Activated naive CD4-positive, alpha-beta T cell treated with anti-CD3 and anti-CD28 coated beads, Interleukin-2, amount 50 U/mL, for 72 hours (primary cell): ENCODE results near the gene RAD51B. TPM values are rescaled to one million over a fixed set of nuclear protein-coding genes. Genes with fewer than 3 reads are reported as not detected.
"Not testable (repeated sequence)": the region's sequence is repeated elsewhere in the genome, so short reads cannot be mapped to it uniquely, and the experiment has no call there.

ENCODE experiments used
- ATAC-seq, 2 donors: fragments of 150-1000 bp; cut with Tn5 transposase; 2 replicates each; pipeline ENCODE4 v1.10.0; 2021; ENCODE audit warnings: mild to moderate bottlenecking in 2 of 2, moderate library complexity in 2 of 2
- DNase-seq, 2 donors: peaks; one replicate each; pipeline ENCODE4 v3.0.0; 2021 to 2022; ENCODE audit warnings: low spot score in 2 of 2
- H3K27ac Mint-ChIP-seq, 2 donors: one replicate each; pipeline ENCODE4 v1.8.0; 2022; ENCODE audit warnings: mild to moderate bottlenecking in 2 of 2, mixed read lengths in 2 of 2
- H3K36me3 Mint-ChIP-seq, 2 donors: one replicate each; pipeline ENCODE4 v1.8.0; 2022; ENCODE audit warnings: mixed read lengths in 2 of 2
- H3K9me3 Mint-ChIP-seq, 2 donors: one replicate each; pipeline ENCODE4 v1.8.0; 2022; ENCODE audit warnings: mixed read lengths in 2 of 2
- total RNA-seq, 2 donors: library from RNA; stranded (reverse); gene quantifications; one replicate each; pipeline ENCODE4 v1.2.3, GENCODE V29; 2022

RAD51B gene
- total RNA-seq, 2 donors from 2014 or later, result 36.5 to 53.0 TPM

DNA sequence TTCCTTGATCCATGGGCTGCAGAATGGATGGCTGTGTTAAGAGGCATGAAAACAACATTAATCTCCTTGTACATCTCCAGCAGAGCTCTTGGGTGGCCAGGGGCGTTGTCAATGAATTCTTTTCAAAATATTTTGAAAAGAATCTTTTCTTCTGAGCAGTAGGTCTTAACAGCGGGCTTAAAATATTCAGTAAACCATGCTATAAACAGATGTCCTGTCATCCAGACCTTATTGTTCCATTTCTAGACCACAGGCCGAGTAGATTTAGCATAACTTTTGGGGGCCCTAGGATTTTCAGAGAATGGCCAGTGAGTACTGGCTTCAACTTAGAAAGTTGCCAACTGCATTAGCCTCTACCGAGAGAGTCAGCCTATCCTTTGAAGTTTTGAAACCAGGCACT lies 130.2 kb downstream of the RAD51B start:
- no peak overlapping the region for H3K27ac Mint-ChIP-seq
- no peaks in the 10 kb centered on the region for H3K9me3 Mint-ChIP-seq
- DNase-seq, result no peak
- no peaks in the 10 kb centered on the region for H3K36me3 Mint-ChIP-seq
- ATAC-seq, result no peak

DNA sequence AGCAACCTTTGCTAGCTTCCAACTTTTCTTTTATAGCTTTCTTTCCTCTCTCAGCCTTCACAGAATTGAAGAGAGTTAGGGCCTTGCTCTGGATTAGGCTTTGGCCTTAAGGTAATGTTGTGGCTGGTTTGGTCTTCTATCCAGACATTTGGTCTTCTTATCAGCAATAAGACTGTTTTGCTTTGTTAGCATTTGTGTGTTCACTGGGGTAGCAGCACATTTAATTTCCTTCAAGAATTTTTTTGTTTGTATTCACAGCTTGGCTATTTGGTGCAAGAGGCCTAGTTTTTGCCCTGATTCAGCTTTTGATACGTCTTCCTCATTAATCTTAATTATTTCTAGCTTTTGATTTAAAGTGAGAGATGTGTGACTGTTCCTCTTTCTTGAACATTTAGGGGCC lies 130.8 kb downstream of the RAD51B start:
- no peak for DNase-seq
- no peaks in the 10 kb centered on the region for H3K36me3 Mint-ChIP-seq
- no peak overlapping the region for H3K27ac Mint-ChIP-seq
- ATAC-seq, result no peak
- no peaks in the 10 kb centered on the region for H3K9me3 Mint-ChIP-seq

DNA sequence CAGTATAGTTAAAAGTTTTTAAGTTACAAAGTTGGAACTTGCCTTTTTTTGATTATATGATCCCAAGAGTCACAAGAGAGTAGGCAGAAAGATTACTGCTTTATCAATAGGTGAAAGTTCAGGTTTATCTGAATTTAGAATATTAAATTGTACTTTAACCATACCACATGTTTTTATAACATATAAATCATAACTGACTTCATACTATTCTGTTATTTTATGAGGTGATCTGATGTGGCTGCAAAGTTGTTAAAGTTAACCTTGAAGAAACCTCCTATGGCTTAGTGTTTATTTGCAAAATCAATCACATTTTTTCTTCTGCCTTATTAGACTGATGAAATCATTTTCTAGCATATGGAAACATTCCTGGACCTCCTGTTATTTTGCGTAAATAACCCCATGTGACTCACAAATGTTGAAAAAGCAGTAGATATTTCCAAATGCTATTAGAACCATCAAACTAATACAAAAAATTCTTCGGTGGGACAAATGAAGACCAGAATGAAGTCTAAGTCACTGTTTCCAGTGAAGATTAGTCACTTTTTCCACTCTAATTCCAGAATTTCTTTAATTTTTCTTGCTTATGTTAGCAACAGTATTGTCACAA lies 132.1 kb downstream of the RAD51B start:
- H3K36me3 Mint-ChIP-seq, result no peaks in the 10 kb centered on the region
- H3K9me3 Mint-ChIP-seq, result no peaks in the 10 kb centered on the region
- DNase-seq (no peak), ATAC-seq (no peak)
- no peak overlapping the region for H3K27ac Mint-ChIP-seq

DNA sequence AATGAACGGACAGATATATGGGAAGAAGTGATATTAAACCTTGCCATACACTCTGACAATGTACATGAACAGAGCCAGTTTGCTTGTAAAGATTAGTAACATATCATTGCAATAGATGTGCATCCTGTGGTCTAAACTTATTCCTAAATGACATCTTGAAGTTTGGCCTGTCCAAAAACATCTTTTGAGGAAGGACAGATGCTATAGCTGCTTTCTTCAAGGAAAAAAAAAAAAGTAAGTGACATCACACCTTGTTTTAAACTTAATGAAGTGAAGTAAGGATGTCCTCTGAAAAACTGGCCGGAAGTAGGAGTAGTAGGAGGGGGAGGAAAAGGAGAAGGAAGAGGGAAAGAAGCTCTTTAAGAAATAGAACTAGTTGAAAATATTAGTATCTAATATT lies 132.8 kb downstream of the RAD51B start:
- ATAC-seq (no peak), DNase-seq (no peak)
- no peaks in the 10 kb centered on the region for H3K9me3 Mint-ChIP-seq
- no peak overlapping the region for H3K27ac Mint-ChIP-seq
- no peaks in the 10 kb centered on the region for H3K36me3 Mint-ChIP-seq

DNA sequence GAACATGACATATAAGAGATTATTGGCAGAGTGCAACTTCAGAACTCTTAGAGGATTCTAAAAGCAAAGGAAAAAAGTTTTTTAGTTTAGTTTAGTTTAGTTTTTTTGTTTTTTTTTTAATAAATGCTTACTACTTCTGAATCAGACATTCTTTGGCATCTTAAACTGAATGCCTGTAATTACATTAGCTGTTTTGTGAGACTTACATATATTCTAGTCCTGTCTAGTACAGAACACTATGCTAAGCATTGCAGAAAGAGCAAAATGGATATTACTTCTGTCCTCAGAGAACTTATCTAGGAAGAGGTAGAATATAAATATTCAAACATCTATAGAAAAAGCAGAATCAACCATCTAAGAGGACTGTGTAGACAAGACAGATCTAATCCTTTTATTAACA lies 133.2 kb downstream of the RAD51B start:
- DNase-seq (no peak), ATAC-seq (no peak)
- no peaks in the 10 kb centered on the region for H3K9me3 Mint-ChIP-seq
- H3K27ac Mint-ChIP-seq, result no peak overlapping the region
- no peaks in the 10 kb centered on the region for H3K36me3 Mint-ChIP-seq

DNA sequence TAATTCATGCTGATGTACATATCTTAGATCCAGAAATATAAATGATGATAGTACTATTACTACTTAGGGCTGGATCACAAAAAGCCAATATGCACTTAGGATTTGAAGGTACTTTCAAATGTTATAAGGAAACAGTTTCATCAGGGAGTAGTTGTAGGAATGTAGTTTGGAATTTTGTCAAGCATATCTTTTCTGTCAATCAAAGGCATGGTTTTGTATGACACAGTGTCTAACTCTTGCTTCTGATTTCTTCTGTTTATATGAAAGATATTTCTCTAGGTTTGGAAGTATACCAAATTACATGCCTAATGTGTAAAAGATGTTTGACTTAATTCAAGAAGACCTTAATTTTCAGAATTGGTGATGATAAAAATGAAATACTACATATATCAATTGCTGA lies 135.7 kb downstream of the RAD51B start:
- Mint-ChIP-seq H3K9me3 (no peaks in the 10 kb centered on the region), H3K27ac (no peak overlapping the region), H3K36me3 (no peaks in the 10 kb centered on the region)
- DNase-seq (no peak), ATAC-seq (no peak)

DNA sequence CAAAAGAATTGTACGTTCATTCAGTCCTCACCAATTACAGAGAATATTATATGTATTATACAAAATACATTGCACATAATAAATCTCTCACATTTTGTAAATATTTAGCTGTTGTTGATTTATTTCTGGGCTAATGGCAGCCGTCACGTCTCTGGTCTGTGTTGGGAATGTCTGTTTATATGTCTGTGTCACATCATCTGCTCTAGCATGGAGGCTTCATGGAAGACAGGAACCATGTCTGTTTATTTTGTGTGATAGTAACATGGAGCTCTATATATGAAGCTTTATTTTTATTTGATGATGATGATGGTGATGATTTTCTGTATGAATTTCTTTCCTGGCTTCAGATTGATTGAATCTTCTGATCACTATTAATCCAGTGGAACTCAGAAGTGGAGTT lies 138.4 kb downstream of the RAD51B start:
- Mint-ChIP-seq H3K9me3 (no peaks in the 10 kb centered on the region), H3K36me3 (no peaks in the 10 kb centered on the region), H3K27ac (no peak overlapping the region)
- ATAC-seq (no peak), DNase-seq (no peak)

DNA sequence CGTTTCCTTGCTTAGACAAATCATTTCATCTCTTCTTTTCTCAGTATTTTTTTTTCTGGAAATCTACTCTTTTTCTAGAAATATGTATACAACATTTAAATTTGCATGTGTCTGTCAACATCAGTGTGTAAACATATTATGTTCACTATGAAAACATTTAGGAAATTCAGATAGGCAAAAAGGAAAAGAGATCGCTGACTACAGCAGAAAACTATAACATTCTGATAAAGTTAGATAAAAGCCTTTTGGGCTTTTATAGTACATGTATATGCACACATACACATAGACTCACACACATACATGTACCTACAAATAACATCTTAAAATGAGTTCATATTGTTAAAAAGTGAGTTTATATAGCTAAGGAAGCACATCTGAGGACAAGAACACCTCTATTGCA lies 142.1 kb downstream of the RAD51B start:
- H3K9me3 Mint-ChIP-seq, result peaks cover 0 to 4% of the 10 kb centered on the region in 2 donors
- ATAC-seq (no peak), DNase-seq (no peak)
- no peak overlapping the region for H3K27ac Mint-ChIP-seq
- H3K36me3 Mint-ChIP-seq, result peaks cover 4% of the 10 kb centered on the region in 2 donors

DNA sequence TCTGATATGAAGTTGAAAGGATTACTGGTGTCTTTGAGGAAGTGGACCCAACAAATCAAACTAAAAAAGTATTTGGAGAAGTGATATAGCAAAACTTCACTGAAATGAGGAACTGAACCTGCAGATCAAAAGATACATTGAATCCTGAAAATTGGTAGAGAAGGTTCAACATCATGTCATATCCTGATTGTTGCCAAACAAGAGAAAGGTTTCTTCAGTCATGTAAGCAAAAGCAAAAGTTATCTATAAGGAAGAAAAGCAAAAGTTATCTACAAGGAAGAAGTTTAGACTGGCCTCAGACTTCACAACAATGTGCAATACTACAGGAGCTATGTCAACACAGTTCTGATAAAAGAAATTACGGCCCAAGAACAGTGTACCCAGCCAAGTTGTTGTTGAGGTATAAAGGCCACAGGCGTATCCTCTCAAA lies 142.7 kb downstream of the RAD51B start:
- no peak for ATAC-seq
- H3K36me3 Mint-ChIP-seq, result peaks cover 10% of the 10 kb centered on the region in 2 donors
- DNase-seq, result no peak
- H3K9me3 Mint-ChIP-seq, result peaks cover 0 to 5% of the 10 kb centered on the region in 2 donors
- no peak overlapping the region for H3K27ac Mint-ChIP-seq

DNA sequence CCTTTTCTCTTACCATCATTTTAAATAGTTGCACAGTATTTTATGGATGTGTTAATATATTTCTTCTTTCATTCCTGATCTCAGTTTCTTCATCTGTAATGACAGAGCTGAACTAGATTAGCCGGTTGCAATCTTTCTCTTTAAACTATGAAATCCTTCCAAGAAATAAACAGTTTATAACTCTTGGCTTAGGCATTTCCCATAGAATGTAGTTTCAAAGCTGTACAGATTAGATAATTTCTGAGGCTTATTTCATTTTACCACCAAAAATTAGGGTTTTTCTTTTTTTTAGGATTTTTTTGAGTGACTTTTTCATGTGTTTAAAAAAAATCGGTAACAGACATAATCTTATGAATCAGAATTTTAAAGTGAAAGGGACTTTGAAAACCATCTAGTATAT lies 144.0 kb downstream of the RAD51B start:
- Mint-ChIP-seq H3K36me3 (peaks cover 11 to 20% of the 10 kb centered on the region in 2 donors), H3K9me3 (peaks cover 0 to 5% of the 10 kb centered on the region in 2 donors), H3K27ac (no peak overlapping the region)
- ATAC-seq, result no peak
- DNase-seq, result no peak

DNA sequence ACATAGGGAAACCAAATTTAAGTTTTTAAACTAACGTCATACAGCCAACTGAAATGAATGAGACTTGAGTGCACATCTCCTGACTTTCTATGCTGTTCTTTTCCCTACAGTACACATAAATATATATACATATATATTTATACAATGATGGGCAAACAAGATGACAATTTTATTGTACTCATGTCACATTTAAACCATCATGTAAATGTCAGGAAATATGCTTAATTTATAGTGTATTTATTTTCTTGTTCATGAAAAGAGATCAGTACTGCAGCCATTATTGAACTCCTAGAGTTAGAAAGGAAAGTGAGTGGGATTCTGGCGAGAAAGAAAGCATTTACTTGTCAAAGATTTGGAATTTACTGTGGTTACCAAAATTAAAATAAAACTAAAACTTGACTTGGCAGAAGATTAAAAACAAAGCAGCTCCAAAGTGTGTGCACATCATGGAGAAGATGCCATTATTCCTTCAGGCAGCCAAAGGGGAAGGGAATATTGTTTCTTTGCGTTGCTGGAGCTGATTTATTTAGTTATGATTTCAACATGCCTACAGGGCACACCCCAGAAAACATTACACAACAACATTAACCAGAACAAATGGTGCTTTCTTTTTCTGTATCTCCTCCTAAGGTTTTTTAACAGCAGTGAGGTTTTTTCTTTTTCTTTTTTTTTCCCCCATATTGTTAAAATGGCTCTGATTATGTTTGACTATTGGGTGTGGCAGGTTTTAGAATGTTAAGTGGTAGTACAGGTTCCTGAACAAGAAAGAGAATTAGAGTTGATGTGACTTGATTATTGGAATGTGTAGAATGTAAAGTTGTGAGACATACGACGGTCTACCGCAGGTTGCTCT lies 144.6 kb downstream of the RAD51B start:
- peaks cover 0 to 5% of the 10 kb centered on the region in 2 donors for H3K9me3 Mint-ChIP-seq
- ATAC-seq (no peak), DNase-seq (no peak)
- H3K27ac Mint-ChIP-seq, result no peak overlapping the region
- peaks cover 11 to 20% of the 10 kb centered on the region in 2 donors for H3K36me3 Mint-ChIP-seq

DNA sequence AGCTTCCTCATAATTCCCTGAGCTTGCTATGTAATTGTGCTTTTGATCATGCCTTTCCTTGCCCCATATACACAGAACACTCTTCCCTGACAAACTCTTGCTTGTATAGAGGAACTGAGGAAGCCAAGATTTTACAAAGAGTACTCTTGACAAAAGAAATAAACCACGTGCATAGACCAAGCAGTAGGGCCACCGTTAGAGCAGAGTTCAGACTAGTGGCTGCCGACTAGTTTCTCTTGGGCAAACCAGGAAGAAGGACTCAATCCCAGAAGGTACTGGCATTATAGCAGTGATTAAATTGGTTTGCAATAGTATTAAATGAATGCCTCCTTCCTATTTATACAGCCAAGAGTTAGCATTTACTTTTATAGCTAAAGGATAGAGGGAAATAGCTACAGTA lies 146.1 kb downstream of the RAD51B start:
- Mint-ChIP-seq H3K9me3 (peaks cover 0 to 5% of the 10 kb centered on the region in 2 donors), H3K27ac (no peak overlapping the region), H3K36me3 (peaks cover 11 to 20% of the 10 kb centered on the region in 2 donors)
- ATAC-seq (no peak), DNase-seq (no peak)

DNA sequence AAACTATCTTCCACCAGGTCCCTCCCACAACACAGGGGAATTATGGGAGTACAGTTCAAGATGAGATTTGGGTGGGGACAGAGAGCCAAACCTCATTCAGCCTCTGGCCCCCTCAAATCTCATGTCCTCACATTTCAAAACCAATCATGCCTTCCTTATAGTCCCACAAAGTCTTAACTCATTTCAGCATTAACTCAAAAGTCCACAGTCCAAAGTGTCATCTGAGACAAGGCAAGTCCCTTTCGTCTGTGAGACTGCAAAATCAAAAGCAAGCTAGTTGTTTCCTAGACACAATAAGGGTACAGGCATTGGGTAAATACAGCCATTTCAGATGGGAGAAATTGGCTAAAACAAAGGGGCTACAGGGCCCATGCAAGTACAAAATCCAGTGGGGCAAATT lies 147.6 kb downstream of the RAD51B start:
- H3K27ac Mint-ChIP-seq, result no peak overlapping the region

DNA sequence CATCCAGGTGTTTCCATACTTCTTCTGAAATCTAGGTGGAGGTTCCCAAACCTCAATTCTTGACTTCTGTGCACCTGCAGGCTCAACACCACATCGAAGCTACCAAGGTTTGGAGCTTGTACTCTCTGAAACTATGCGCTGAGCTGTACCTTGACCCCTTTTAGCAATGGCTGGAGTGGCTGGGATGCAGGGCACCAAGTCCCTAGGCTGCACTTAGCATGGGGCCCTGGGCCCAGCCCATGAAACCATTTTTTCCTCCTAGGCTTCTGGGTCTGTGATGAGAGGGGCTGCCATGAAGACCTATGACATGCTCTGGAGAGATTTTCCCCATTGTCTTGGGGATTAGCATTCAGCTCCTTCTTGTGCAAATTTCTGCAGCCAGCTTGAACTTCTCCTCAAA lies 148.4 kb downstream of the RAD51B start:
- ATAC-seq, H3K9me3 Mint-ChIP-seq, DNase-seq, H3K27ac Mint-ChIP-seq: not testable (repeated sequence)
- H3K36me3 Mint-ChIP-seq, result peaks cover 11 to 20% of the 10 kb centered on the region in 2 donors

More for the DNA sequence above, 147.6 kb downstream of the RAD51B start:
- no peak for DNase-seq
- Mint-ChIP-seq H3K9me3 (peaks cover 0 to 5% of the 10 kb centered on the region in 2 donors), H3K36me3 (peaks cover 11 to 20% of the 10 kb centered on the region in 2 donors)
- no peak for ATAC-seq

DNA sequence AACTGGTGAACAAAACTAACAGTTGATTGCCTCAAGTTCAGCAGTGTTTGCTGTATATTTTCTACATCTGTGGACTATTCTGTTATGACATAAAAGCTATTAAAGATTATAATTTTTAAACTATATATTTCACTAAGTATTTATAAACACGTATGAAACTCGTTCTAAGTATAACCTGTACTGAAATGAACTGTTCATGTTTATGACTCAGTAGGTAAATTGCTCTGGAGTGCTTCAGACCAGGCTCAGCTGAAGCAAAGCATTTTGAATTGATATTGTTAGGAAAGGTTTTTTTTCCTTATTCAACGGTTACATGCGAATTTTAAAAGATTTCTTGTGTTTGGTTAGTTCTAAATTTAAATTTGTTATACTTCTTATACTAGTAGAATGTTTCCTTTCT lies 151.3 kb downstream of the RAD51B start:
- DNase-seq (no peak), ATAC-seq (no peak)
- Mint-ChIP-seq H3K36me3 (peaks cover 11 to 20% of the 10 kb centered on the region in 2 donors), H3K27ac (no peak overlapping the region), H3K9me3 (peaks cover 0 to 5% of the 10 kb centered on the region in 2 donors)

DNA sequence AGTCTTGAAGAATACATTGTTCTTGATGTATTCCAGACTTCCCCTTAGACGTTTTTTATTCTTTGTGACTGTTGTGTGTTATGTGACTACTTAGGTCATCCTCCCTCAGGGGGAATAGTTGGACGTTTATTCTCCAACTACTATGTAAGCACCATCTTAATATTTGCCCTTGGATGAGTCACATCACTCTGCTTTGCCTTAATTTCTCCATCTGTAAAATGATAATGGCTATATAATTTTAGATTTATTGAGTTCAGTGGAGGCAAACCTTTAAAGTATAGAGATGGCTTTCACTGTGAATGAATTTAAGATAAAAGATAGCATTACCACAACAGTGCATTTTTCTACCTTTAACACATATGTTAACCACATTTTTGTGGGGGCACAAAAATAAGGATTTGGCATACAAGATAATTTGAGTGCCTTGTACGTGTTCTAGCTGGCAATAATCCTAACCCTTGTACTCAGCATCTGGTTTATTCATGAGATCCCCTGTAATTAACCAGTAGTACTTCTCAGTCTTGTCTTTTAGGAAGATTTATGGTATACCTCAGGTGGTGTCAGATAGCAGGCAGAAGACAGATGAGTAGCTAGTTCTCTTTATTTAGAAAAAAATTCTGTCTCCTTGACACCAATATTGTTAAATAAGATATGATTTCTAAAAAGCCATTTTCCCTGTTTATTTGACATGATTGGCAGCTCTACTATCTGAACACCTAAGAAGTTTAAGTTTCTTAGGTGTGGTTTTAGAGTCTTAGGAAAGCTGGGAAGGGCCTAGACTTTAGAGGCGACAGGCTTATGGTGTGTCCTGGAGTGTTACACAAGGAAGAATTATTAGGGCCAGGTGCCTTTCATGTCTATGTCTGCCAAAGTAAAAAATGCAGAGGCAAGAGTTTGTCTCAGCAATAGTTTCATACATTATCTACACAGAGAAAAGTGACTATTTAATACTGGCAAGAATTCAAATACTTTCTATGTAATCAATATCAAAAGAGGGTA lies 152.3 kb downstream of the RAD51B start:
- Mint-ChIP-seq H3K36me3 (peaks cover 4 to 13% of the 10 kb centered on the region in 2 donors), H3K27ac (no peak overlapping the region), H3K9me3 (no peaks in the 10 kb centered on the region)
- no peak for DNase-seq
- ATAC-seq, result no peak

DNA sequence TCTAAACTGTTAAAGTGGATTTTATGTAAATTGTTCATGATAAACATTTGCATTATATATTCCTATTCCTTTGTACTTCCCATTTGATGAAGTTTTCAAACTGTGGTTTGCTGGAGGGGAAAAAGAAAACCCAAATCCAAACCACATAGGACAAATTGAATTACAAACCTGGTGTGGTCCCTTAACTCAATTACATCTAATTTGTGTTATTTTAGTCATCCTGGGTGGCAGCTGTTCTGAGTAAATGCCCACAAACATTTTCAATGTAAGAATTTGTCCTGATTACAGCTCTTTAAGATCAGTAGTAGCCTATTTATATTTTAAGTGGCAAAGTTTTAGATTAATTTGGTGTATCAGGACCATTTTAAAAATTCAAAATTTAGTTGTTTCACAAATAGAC lies 153.9 kb downstream of the RAD51B start:
- no peak for ATAC-seq
- no peak for DNase-seq
- peaks cover 0 to 1% of the 10 kb centered on the region in 2 donors for H3K36me3 Mint-ChIP-seq
- no peaks in the 10 kb centered on the region for H3K9me3 Mint-ChIP-seq
- H3K27ac Mint-ChIP-seq, result no peak overlapping the region
